GM21360 (cell line): ENCODE results near the gene CPNE1.
"Not testable (repeated sequence)": the region's sequence is repeated elsewhere in the genome, so short reads cannot be mapped to it uniquely, and the experiment has no call there.

ENCODE experiments used
- ATAC-seq: cut with Tn5 transposase; IDR thresholded peaks from one replicate; pipeline ENCODE4 v1.9.1; 2021; ENCODE audit warnings: mild to moderate bottlenecking, moderate library complexity; ENCODE audit not compliant: unreplicated experiment

The CPNE1 gene

DNA sequence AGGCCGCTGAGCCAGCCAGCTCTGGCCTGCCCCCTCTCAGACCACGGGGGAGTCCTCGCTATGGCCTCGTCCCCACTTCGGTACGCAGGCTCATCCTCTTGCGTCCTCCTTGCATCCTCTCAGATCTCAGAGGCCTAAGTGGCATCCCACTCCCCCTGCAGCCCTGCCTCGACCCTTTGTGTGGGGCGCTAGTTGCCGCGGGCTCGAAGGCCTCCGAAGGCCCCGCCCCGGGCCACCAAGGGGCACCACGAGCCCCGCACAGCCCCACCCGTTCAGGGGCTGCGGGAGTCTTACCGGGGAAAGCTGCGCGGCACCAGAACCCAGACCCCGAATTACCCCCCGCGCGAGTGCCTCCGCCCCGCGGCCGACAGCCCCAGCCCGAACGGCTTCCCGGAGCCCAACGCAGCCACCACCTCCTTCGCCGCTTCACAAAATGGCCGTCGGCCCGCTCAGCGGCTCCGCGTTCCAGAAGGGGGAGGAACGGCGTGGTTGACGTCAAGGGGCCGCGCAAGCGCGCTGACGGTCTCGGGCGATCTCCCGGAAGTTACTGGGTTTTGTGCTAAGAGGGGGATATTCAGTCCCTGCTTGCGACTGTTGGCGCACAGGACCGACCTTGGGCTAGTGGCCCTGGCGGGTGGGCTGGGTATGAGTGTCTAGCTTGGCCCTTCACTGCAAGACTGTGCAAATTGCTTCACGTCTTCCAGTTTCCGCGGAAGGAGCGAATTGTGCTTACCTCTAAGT lies at the start of gene CPNE1, which contains the start of gene RBM12:
Gene CPNE1 (minus strand): TSS at position 435 of the 741 bp plus-strand sequence. CDS start 31,977 bp downstream, outside the sequence.
Gene RBM12 (minus strand): TSS at position 435 of the 741 bp plus-strand sequence. CDS start 9,578 bp downstream, outside the sequence.
- peak; percentile 79 for ATAC-seq

DNA sequence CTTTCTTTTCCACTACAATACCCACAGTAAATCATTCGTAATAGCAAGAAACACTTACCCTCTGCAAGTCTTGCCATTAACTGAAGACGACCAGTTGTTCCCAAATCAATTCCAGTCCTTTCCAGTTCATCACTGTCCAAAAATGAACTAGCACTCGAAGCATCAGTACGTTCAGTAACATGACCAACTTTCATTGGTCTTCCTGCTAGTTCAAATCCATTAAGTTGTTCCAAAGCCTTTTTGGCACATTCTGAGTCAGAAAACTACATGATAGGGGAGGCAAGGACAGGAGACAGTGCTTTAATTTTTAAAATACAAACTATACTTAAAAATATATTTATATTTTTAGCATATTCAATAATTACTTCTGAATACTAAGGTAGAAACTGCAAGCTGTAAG lies 49.4 kb upstream of the CPNE1 start:
- ATAC-seq = no peak

DNA sequence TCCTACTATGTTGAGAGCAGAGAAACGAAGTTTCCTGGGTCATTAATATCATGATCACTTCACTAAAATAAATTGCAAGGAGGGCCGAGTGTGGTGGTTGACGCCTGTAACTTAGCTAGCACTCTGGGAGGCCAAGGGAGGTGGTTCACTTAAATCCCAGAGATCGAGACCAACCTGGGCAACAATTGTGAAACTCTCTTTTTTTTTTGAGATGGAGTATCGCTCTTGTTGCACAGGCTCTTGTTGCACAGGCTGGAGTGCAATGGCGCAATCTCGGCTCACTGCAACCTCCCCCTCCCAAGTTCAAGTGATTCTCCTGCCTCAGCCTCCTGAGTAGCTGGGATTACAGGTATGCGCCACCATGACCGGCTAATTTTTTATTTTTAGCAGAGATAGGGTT lies 48.4 kb upstream of the CPNE1 start:
- ATAC-seq = not testable (repeated sequence)

DNA sequence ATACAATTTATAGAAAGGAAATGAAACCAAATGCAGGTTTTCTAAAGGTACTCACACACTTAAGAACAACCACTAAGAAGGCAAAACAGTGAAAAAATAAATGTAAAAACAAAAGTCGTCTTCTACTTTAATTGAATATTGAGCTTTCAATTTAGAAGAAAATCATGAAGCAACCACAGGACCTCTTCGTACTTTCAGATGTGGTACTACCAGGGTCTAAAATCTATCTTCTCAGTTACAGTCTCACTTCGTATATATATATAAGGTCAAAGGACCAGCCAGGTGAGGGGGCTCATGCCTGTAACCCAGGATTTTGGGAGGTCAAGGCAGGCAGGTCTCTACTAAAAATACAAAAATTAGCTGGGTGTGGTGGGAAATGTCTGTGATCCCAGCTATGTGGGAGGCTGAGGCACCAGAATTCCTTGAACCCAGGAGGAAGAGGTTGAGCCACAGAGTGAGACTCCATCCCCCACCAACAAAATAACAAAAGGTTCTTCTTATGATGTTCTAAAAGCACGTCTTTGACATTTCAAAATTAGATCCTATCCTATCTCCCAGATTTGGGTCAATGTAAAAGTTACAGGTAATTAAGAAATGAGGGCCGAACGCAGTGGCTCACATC lies 47.0 kb upstream of the CPNE1 start:
- ATAC-seq = no peak

DNA sequence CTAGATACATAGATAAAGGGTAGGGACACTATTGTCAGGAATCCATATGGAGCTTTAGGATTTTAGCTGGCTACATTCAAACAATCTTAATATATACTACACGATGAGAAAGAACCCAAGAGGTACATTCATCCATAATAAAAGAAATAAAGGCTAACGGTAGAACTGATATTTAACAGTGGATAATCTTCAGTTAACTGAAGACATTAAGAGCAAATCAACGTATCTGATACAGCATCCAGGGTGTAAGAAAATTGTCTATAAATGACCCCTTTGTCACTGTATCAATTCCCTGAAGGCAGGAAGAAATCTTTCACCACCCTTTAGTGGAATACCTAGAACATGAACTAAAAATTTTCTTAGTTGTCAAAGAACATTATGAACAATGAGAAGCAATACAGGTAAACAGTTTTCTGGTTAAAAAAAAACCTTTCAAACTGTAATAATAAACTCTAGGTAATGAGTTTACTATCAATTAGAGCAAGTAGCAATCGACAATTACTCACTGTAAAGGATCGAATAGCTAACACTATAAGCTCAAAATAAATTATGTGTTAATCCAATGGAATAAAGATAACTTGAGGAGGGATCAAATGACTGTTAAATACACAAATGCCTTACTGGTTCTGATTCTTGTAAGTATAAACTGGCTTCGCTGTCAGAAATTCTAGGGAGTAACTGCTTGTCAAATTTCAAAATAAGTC lies 46.3 kb upstream of the CPNE1 start:
- ATAC-seq = no peak

DNA sequence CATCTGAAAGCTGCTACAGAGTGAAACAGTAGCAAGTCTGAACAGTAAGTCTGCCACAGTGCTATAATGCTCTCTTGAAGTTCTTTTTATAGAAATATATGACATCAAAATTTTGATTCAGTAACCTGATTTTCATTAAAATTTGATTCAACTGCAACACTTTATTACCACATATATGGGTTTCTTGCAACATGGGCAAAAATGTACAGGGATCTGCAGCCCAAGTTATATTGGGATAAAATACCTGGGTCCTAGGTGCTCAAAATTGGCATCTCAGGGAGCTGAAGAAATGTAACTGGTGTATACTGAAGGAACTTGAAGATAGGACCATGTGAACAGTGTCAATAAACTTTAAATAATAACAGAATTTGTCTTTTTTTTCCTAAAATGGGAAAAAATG lies 45.3 kb upstream of the CPNE1 start:
- ATAC-seq = no peak

DNA sequence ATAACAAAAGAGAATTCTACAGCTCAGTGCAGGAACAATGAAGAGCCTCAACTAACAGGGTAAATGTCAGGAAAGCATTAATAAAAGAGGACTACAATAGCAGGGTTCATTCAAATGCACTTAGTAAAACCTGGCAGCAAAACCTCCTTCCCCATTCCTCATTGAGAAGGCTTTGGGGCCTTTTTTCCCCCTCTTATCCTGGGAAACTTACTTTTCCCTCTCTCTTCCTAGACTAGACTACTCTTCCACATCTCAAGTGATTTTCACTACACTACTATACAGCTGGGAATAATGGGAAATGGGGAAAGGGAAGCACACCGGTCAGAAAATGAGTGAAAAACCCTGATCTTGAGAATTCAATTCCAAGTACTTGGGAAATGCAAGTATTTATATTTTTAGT lies 44.6 kb upstream of the CPNE1 start:
- ATAC-seq = no peak

DNA sequence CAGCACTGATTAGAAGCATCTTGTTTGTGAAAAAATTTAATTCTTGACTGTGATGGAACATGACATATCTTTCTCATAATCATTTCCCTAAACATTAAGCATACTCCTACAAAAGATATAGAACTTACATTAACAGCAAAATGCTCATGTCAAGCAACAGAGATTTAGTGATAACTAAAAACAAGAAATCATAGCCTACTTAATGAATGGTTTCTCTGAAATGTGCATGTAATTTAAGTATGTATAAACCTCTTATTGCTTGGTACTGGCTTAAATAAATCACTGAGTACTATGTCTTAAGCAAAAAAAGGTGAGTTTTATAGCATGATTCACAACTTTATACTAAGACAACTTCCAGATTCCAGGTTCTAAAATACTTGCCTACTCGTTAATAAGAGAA lies 43.8 kb upstream of the CPNE1 start:
- ATAC-seq = no peak

DNA sequence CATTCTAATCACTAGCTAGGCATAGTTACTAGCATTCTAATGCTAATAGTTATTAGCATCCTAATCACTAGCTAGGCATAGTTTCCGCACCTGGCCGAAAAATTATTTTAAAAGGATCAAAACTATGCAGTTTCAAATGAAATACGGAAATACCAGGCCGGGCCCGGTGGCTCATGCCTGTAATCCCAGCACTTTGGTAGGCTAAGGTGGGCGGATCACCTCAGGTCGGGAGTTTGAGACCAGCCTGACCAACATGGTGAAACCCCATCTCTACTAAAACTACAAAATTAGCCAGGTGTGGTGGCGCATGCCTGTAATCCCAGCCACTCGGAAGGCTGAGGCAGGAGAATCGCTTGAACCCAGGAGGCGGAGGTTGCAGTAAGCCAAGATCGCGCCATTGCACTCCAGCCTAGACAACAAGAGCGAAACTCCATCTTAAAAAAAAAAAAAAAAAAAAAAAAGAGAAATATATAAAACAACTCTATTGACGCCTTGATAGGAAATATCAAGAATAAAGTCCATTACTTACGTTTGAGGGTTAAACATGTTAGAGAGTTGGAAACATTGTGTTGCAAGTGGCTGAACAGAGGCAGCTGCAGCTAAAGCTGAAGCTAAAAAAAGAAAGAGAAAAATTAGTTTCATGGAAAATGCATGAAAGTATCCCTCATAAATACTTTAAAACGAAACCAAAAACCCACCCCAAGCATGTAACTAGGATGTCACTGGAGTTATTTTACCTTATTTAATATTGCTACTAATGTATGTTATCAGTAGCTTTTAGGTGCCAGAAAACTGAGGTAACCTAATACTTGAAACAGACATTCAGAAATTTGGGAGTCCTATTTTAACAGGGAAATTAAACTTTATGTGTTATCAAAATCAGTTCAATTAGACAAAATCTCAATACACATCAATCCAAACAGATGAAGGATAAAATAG lies 42.2 kb upstream of the CPNE1 start:
- not testable (repeated sequence) for ATAC-seq

DNA sequence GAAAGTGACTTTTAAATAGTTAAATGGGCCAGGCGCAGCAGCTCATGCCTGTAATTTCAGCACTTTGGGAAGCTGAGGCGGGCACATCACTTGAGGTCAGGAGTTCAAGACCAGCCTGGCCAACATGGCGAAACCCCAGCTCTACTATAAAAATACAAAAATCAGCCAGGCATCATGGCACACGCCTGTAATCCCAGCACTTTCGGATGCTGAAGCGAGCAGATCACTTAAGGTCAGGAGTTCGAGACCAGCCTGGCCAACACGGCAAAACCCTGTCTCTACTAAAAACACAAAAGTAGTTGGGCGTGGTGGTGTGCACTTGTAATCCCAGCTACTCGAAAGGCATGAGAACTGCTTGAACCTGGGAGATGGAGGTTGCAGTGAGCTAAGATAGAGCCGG lies 41.2 kb upstream of the CPNE1 start:
- ATAC-seq = not testable (repeated sequence)

DNA sequence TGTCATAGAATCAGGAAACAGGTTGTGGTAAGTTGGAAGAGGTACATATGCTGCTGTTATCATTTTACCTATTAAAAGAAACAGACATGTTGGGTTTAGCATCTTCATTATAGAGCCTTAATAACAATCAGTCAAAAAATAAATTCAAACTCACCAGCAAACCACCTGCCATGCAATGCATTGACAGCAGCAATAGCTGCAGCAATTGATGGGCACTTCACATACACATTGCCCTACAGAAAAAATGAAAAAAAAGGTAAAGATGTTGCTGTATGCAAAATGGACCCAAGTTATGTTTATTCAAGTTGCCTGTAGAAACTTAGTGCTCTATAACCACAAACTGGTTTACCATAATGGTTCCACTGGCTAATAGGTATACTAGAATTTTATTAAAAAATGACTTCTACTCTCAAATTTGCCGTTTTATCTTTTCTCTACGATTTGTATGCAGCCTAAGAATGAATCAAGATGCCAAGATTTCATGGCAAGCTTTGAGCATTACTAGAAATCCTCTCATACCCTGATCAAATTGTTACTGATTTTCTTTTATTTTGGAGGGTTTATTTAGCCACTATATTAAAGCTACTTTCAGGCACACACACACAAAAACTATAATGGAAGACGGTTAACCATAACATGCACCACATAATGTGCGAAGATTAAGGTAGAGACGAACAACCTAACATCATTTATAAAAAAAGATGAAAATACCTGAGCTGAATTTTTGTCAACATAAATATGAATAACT lies 40.0 kb upstream of the CPNE1 start:
- ATAC-seq = no peak

DNA sequence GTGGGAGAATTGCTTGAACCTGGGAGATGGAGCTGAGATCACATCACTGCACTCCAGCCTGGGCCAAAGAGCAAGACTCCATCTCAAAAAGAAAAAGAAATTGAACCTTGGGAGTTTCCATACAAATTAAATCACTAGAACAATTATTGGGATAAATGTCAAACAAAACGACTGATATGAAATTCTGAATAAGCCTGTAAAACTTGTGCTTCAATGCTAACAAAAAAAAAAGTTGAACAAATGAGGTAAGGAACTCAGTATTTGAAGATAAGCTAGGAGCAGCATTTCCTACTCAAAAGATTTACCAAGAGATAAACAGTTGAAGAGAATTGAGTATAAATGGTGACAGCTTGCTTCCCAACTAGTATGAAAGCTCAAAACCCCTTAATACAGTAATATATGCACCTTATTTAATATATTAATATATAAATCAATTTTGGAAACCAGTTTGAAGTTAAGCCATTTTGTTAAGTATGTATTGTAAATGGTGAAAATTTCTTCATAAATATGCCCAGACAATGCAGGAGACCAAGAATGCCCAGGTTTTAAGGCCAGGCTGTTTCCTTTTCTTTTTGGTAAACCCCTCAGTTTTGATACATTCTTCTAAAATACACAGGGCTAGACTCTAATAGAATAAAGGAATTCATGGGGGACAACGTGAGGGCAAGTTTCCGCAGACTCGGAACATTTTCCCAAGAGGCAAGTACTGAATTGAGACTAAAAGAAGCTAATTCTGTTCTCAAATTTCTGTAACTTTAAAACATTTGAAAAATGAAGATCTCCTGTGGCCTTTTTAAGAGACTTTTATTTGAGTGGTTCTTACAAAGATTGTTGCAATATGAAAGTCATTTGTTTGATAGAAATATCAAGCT lies 38.4 kb upstream of the CPNE1 start:
- no peak for ATAC-seq

DNA sequence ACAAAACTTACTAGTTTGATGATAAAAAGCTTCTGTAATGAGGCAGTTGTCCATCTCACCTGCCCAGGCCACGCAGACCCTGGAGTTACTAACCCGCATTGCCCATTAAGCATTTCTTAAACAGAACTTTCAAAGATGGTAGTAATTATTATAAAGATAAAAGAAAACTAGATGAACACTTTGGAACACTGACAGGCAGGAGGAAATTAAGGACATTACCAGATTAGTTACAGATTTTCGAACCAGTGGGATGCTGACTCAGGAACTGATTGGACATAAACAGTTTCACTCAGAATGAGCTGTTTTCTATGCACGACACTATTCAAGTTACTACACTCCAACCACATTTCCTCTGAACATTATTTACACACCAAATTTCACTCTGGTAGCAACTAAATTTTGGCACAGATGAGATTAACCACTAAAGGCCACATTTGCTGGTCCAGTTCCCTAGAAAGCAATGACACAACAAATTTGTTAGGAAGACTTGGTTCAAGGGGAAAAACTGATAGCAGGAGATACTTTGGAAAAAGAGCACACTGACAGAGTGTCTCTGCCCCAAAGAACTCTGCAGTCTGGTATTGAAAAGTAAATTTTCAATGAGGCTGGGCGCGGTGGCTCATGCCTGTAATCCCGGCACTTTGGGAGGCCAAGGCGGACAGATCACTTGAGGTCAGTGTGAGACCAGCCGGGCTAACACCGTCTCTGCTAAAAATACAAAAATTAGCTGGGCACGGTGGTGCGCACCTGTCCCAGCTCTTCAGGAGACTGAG lies 37.5 kb upstream of the CPNE1 start:
- no peak for ATAC-seq

DNA sequence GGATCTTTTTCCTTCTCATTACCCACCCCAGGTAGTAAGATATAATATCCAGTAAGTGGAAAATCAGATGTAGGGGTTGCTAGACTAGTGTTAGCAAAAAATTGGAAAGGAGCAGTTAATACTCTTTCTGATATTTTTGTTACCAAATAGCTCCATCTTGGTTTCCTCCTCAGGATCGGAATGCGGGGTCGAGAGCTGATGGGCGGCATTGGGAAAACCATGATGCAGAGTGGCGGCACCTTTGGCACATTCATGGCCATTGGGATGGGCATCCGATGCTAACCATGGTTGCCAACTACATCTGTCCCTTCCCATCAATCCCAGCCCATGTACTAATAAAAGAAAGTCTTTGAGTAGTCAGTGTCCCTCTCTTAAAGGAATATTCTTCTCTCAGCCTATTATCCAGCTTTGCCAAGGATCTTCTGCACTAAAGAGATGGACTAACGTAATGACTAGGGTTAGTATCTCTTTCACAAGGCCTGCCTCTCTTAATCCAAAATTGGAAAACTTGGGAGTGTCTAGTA lies 36.0 kb upstream of the CPNE1 start:
- no peak for ATAC-seq

DNA sequence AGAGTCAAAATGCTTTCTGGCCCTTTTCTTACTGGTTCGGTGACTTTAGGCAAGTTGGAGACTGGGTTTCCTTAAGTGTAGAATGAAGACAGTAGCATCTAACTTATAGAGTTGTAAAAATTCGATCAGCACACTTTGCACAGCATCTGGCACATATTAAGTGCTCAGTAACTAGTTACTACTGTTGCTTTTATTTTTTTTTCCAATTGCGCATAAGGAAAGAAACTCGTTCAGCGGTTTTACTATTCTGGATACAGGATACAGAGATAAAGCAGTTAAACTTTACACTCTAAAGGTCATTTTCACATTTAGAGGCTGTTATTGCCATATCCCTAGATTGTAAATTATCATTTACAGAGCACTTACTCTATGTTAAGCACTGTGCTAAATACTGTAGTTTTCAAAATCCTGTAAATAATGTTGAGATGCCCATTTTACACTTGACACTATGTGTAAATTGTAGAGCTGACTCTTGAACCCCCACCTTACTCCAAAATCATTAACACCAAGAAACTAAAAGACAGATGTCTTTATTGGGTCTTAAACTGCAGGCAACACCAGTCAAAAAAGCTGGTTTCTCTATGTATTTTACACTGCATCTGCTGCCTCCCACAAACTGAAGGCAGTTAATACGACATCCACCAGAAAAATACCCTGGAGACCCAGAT lies 35.4 kb upstream of the CPNE1 start:
- peak; percentile 3 for ATAC-seq

DNA sequence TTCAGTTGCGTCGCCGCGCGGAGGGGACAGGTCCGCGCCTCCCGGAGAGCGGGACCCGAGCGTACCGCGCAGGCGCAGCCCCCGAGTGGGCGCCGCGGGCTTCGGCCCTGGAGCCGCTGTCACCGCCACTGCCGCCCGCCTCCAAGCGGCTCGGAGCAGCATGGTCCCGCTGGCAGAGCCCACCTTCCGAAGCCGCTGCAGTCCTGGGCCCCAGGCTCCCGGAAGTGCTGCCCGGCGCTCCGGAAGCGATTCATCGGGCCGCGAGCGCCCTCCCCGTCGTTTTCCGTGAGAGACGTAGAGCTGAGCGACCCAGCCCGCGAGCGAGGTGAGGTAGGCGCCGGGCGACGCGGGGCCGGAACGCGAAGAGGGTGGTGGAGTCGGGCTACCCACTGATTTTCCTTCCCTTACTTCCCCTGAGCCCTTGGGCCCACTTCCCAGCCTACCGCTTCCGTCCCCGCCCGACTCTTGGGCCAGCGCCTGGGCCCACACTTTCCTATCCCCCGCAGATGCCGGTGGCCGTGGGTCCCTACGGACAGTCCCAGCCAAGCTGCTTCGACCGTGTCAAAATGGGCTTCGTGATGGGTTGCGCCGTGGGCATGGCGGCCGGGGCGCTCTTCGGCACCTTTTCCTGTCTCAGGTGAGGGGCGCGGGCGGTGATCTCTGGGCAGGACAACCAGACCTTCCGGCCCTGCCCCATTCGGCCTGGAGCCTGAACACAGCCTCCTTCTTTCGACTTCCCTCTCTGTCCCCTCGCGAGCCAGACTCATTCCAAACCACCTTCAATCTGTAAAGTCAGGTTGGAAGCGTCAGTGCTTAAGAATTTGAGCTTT lies 34.6 kb upstream of the CPNE1 start, which contains the start of the genes NFS1 and ROMO1:
Gene NFS1 (minus strand): TSS at position 226 of the 830 bp plus-strand sequence. CDS start 64 bp downstream, at position 162.
Gene ROMO1 (plus strand): TSS at position 279 of the 830 bp plus-strand sequence. CDS start 228 bp downstream, at position 507.
- ATAC-seq = peak; percentile 63
